ENCODE measurements around the gene LYZL6. TPM values are rescaled to one million over a fixed set of nuclear protein-coding genes. Genes with fewer than 3 reads are reported as not detected.

Gene LYZL6
- total RNA-seq, 1 experiment from 2014 or later, result not detected

DNA sequence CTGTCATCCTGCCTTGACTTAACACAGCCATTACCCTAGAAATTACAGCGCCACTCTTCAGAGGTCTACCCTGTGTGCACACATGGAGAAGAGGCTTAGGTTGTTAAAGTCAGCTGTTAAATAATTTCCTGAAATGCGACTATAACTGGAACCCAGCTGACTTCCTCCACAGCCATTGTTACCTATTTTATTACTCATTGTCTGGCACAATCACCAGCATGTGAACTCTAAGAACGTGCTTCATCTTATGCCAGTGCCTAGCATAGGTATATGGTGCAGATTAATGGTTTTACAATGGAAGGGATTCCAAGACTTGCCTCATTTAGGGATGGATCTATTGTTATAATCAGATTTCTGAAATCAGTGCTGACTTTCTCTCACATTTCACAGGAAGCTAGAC is 24.8 kb downstream of the LYZL6 start:
- Mint-ChIP-seq H3K27me3 (ENCODE audit: insufficient read depth, unreplicated experiment) (no peaks in the 10 kb centered on the region), H3K36me3 (ENCODE audit: insufficient read depth, unreplicated experiment) (no peaks in the 10 kb centered on the region), H3K27ac (ENCODE audit: low read depth, unreplicated experiment) (no peak overlapping the region), H3K4me3 (ENCODE audit: unreplicated experiment) (no peak overlapping the region), H3K9me3 (ENCODE audit: unreplicated experiment) (no peaks in the 10 kb centered on the region), H3K4me1 (ENCODE audit: insufficient read depth, unreplicated experiment) (no peaks in the 10 kb centered on the region)
- intact Hi-C loops (cut with micrococcal nuclease), result no loop called here
- DNase-seq (ENCODE audit: unreplicated experiment), result no peak
- TF ChIP-seq, protein P1, sequence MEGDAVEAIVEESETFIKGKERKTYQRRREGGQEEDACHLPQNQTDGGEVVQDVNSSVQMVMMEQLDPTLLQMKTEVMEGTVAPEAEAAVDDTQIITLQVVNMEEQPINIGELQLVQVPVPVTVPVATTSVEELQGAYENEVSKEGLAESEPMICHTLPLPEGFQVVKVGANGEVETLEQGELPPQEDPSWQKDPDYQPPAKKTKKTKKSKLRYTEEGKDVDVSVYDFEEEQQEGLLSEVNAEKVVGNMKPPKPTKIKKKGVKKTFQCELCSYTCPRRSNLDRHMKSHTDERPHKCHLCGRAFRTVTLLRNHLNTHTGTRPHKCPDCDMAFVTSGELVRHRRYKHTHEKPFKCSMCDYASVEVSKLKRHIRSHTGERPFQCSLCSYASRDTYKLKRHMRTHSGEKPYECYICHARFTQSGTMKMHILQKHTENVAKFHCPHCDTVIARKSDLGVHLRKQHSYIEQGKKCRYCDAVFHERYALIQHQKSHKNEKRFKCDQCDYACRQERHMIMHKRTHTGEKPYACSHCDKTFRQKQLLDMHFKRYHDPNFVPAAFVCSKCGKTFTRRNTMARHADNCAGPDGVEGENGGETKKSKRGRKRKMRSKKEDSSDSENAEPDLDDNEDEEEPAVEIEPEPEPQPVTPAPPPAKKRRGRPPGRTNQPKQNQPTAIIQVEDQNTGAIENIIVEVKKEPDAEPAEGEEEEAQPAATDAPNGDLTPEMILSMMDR (IDR thresholded peaks at IDR 0.05; ENCODE audit: unreplicated experiment), result no peak
- POLR2A ChIA-PET, result no interaction called here
- no TSS peak for BruUV-seq (replicated peaks)
- CTCF ChIA-PET, result interaction anchor here (4.1 kb wide), 1 partner anchor 230 kb away, joined by 12 read pairs; no protein-coding TSS in a partner anchor

DNA sequence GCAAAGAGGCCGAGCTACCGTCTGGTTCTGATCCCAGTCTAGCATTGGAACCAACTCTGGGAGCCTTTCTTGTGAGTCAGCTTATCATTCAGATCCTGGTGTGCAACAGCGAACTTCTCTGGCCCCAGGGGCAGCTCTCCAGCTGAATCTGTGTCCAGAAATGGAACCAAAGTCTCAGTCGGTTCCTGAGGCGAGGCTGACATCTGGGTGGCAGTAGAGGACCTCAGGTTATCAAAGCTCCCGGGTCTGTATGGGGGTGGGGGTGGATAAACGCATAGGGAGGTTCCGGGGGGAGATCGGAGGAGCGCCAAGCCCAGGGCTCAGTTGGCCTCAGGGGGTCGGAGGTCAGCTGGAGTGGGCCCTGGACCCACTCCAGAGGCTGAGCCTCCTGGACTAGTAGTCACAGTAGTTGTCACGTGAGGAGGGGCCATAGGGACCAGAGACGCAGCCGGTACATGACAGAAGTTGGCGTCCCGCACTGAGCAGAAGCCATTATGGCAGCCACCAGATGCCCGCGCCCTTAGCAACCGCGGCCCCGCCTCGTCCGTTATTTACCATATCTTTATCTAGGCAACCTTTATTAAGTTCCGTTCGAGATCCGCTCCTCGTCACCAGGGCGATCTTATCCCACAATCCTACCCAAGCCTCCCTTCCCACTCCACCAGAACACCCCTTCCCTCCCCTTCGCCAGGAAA is 25.8 kb downstream of the LYZL6 start:
- ChIA-PET POLR2A (no interaction called here), CTCF (interaction anchor here (0.6 to 4.1 kb wide), 3 partner anchors 59 to 566 kb away, joined by 3 to 12 read pairs (median 4); no protein-coding TSS in a partner anchor)
- peaks cover under 1% of the 10 kb centered on the region for H3K27me3 Mint-ChIP-seq (ENCODE audit: insufficient read depth, unreplicated experiment)
- H3K9me3 Mint-ChIP-seq (ENCODE audit: unreplicated experiment), result no peaks in the 10 kb centered on the region
- TF ChIP-seq, protein P1 (IDR thresholded peaks at IDR 0.05; ENCODE audit: unreplicated experiment), result no peak
- H3K4me3 Mint-ChIP-seq (ENCODE audit: unreplicated experiment), result no peak overlapping the region
- intact Hi-C loops (cut with micrococcal nuclease), result no loop called here
- no peak for DNase-seq (ENCODE audit: unreplicated experiment)
- no peaks in the 10 kb centered on the region for H3K36me3 Mint-ChIP-seq (ENCODE audit: insufficient read depth, unreplicated experiment)
- no TSS peak for BruUV-seq (replicated peaks)
- H3K27ac Mint-ChIP-seq (ENCODE audit: low read depth, unreplicated experiment), result no peak overlapping the region
- no peaks in the 10 kb centered on the region for H3K4me1 Mint-ChIP-seq (ENCODE audit: insufficient read depth, unreplicated experiment)

DNA sequence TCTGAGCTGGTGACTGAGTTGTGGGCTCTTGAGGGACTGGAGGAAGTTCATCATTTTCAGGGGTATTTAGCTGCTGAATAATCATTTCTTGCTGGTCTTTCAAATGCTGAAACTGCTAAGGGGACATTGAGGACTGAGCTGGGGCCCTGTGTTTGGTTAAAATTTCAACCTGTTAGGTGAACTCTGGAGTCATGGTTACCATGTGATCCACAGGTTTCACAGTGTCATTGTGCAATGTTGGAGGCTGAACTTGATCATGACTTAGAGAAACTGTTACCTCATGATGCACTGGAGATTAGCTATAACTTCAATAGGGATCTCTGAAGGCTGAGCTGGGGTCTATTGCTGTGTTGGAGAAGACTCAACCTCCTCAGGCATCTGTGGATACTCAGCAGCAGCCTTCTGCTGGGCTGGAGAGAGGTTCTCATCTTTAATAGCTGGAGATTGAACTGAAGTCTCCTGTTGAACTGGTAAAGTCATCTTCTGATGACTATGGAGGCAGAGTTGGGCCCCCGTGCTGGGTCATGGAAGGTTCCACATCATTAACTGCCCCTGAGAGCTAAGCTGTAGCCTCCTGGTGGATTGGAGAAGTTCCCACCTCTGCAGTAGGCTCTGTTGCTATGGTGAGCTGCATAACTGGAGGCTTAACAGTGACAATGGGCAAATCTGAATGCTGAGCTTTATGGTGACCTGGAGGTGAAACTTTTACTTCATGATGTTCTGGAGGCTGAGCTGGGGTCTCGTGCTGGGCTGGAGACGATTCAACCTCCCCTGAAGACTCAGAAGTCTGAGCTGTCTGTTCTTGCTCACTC is 28.2 kb downstream of the LYZL6 start:
- TF ChIP-seq, protein P1 (IDR thresholded peaks at IDR 0.05; ENCODE audit: unreplicated experiment), result no peak
- CTCF ChIA-PET, result interaction anchor here (1.1 to 4.1 kb wide), 2 partner anchors 54 to 234 kb away, joined by 3 to 12 read pairs; no protein-coding TSS in a partner anchor

DNA sequence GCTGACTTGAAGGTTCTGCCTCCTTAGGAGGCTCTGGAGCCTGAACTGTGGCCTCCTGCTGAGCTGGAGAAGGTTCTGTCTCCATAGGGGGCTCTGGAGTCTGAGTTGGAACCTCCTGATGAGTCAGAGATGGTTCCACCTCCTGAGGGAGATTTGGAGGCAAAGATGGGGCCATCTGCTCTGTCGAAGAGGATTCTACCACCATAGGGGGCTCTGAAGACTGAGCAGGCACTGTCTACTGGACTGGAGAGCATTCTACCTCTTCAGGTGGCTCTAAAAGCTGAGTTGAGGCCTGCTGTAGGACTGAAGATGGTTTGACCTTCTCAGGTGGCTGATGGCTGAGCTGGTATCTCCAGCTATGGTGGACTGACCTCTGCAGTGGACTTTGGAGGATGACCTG is 29.2 kb downstream of the LYZL6 start:
- H3K36me3 Mint-ChIP-seq (ENCODE audit: insufficient read depth, unreplicated experiment), result no peaks in the 10 kb centered on the region
- intact Hi-C loops (cut with micrococcal nuclease), result no loop called here
- no peak overlapping the region for H3K4me3 Mint-ChIP-seq (ENCODE audit: unreplicated experiment)
- H3K27ac Mint-ChIP-seq (ENCODE audit: low read depth, unreplicated experiment), result no peak overlapping the region
- no peaks in the 10 kb centered on the region for H3K4me1 Mint-ChIP-seq (ENCODE audit: insufficient read depth, unreplicated experiment)
- BruUV-seq (replicated peaks), result no TSS peak
- H3K9me3 Mint-ChIP-seq (ENCODE audit: unreplicated experiment), result no peaks in the 10 kb centered on the region
- peaks cover 11% of the 10 kb centered on the region for H3K27me3 Mint-ChIP-seq (ENCODE audit: insufficient read depth, unreplicated experiment)
- ChIA-PET CTCF (interaction anchor here (0.5 to 0.9 kb wide), 3 partner anchors 55 to 122 kb away, joined by 3 read pairs; no protein-coding TSS in a partner anchor), POLR2A (interaction anchor here (1.2 kb wide), 1 partner anchor 14 kb away, joined by 4 read pairs; no protein-coding TSS in a partner anchor)
- TF ChIP-seq, protein P1 (IDR thresholded peaks at IDR 0.05; ENCODE audit: unreplicated experiment), result no peak
- no peak for DNase-seq (ENCODE audit: unreplicated experiment)

More for the DNA sequence above, 28.2 kb downstream of the LYZL6 start:
- Mint-ChIP-seq H3K9me3 (ENCODE audit: unreplicated experiment) (no peaks in the 10 kb centered on the region), H3K27me3 (ENCODE audit: insufficient read depth, unreplicated experiment) (peaks cover 11% of the 10 kb centered on the region), H3K27ac (ENCODE audit: low read depth, unreplicated experiment) (no peak overlapping the region), H3K36me3 (ENCODE audit: insufficient read depth, unreplicated experiment) (no peaks in the 10 kb centered on the region), H3K4me3 (ENCODE audit: unreplicated experiment) (no peak overlapping the region), H3K4me1 (ENCODE audit: insufficient read depth, unreplicated experiment) (no peaks in the 10 kb centered on the region)
- POLR2A ChIA-PET, result no interaction called here
- no TSS peak for BruUV-seq (replicated peaks)
- DNase-seq (ENCODE audit: unreplicated experiment), result no peak
- intact Hi-C loops (cut with micrococcal nuclease), result no loop called here
